IMR-90 (cell line): ENCODE measurements around the gene ANKRD13D. TPM values are rescaled to one million over a fixed set of nuclear protein-coding genes. Genes with fewer than 3 reads are reported as not detected.
A peak's percentile ranks its signal among the peaks of the same experiment; 100 is the strongest.

Source experiments
- ATAC-seq: fragments of 200-7000 bp; cut with Tn5 transposase; 2 replicates; pipeline ENCODE4 v1.9.1; 2020; ENCODE audit warnings: low read depth, mild to moderate bottlenecking, moderate library complexity
- BruUV-seq: library from RNA; stranded (reverse); fragments of 400-500 nt; replicated peaks from 2 replicates; lab custom pipeline; 2021; lab: Mats Ljungman, UMichigan
- CTCF ChIA-PET: fragments of 300-600 bp; formaldehyde crosslinking; extraction: SDS; loops from one replicate; lab custom pipeline; 2021; ENCODE audit warnings: antibody characterized with exemption; lab: Yijun Ruan, JAX
- POLR2A ChIA-PET: fragments of 300-600 bp; sonication (Branson Sonifier 250); formaldehyde crosslinking; loops from one replicate; lab custom pipeline; 2022; ENCODE audit warnings: antibody characterized with exemption; ENCODE audit not compliant: unreplicated experiment; lab: Charles Lee
- DNase-seq: peaks from one replicate; pipeline ENCODE4 v3.0.0; 2013
- H2AFZ ChIP-seq: replicated peaks from 2 replicates; pipeline ENCODE3; 2013; ENCODE audit warnings: low read length, mild to moderate bottlenecking; ENCODE audit not compliant: poor library complexity
- H2AK5ac ChIP-seq: 2 replicates; pipeline ENCODE4 v1.6.1; 2013; ENCODE audit warnings: low read depth, low read length, inconsistent platforms
- H2AK9ac ChIP-seq: replicated peaks from 2 replicates; pipeline ENCODE3; 2013; ENCODE audit warnings: mild to moderate bottlenecking, low read depth, low read length, moderate library complexity; ENCODE audit not compliant: poor library complexity
- H2BK120ac ChIP-seq: 2 replicates; pipeline ENCODE4 v1.6.1; 2013; ENCODE audit warnings: low read depth, low read length, inconsistent platforms
- H2BK15ac ChIP-seq: 3 replicates; pipeline ENCODE4 v1.6.1; 2013; ENCODE audit warnings: low read depth, low read length, inconsistent platforms
- H2BK20ac ChIP-seq: 2 replicates; pipeline ENCODE4 v1.6.1; 2013; ENCODE audit warnings: low read depth, mild to moderate bottlenecking, inconsistent platforms, low read length, moderate library complexity
- H2BK5ac ChIP-seq: 2 replicates; pipeline ENCODE4 v1.6.1; 2013; ENCODE audit warnings: mild to moderate bottlenecking, low read depth, low read length, inconsistent platforms; ENCODE audit not compliant: poor library complexity, severe bottlenecking
- H3K14ac ChIP-seq: replicated peaks from 2 replicates; pipeline ENCODE4 v1.6.1; 2013; ENCODE audit warnings: low read depth, low read length, inconsistent platforms
- H3K18ac ChIP-seq: 2 replicates; pipeline ENCODE4 v1.6.1; 2013; ENCODE audit warnings: low read depth, low read length, control low read depth
- H3K23ac ChIP-seq: 2 replicates; pipeline ENCODE4 v1.6.1; 2013; ENCODE audit warnings: low read depth, low read length, inconsistent platforms
- H3K27ac ChIP-seq: 2 replicates; pipeline ENCODE4 v1.5.1; 2013; ENCODE audit warnings: mild to moderate bottlenecking, control low read depth, low read length; ENCODE audit not compliant: insufficient read depth
- H3K27me3 ChIP-seq: 2 replicates; pipeline ENCODE4 v1.6.1; 2013; ENCODE audit warnings: low read length; ENCODE audit not compliant: control insufficient read depth, insufficient read depth
- H3K36me3 ChIP-seq: 2 replicates; pipeline ENCODE4 v1.6.1; 2013; ENCODE audit warnings: low read length, mixed read lengths; ENCODE audit not compliant: control insufficient read depth, insufficient read depth
- H3K4ac ChIP-seq: 2 replicates; pipeline ENCODE4 v1.6.1; 2013; ENCODE audit warnings: low read depth, low read length, inconsistent platforms
- H3K4me1 ChIP-seq: 2 replicates; pipeline ENCODE4 v1.6.1; 2013; ENCODE audit warnings: low read length, mixed read lengths; ENCODE audit not compliant: control insufficient read depth, insufficient read depth
- H3K4me2 ChIP-seq: 2 replicates; pipeline ENCODE4 v1.6.1; 2013; ENCODE audit warnings: low read depth, mild to moderate bottlenecking, control low read depth, low read length, moderate library complexity
- H3K4me3 ChIP-seq: 2 replicates; pipeline ENCODE4 v1.5.1; 2013; ENCODE audit warnings: low read depth, mild to moderate bottlenecking, control low read depth, low read length, moderate library complexity; ENCODE audit not compliant: insufficient read depth
- H3K56ac ChIP-seq: 2 replicates; pipeline ENCODE4 v1.6.1; 2013; ENCODE audit warnings: low read length, inconsistent platforms; ENCODE audit not compliant: insufficient read depth; ENCODE audit errors: extremely low read depth
- H3K79me1 ChIP-seq, 2 experiments: 2 replicates each; pipeline ENCODE4 v1.6.1; 2013; ENCODE audit warnings: low read length in 2 of 2, inconsistent platforms in 1 of 2, low read depth in 1 of 2
- H3K9ac ChIP-seq: 2 replicates; pipeline ENCODE4 v1.6.1; 2013; ENCODE audit warnings: low read depth, low read length, control low read depth
- H3K9me1 ChIP-seq: 2 replicates; pipeline ENCODE4 v1.6.1; 2013; ENCODE audit warnings: low read length, inconsistent platforms; ENCODE audit not compliant: insufficient read depth
- H3K9me3 ChIP-seq: 2 replicates; pipeline ENCODE4 v1.6.1; 2013; ENCODE audit warnings: low read length; ENCODE audit not compliant: control insufficient read depth, insufficient read depth
- H4K20me1 ChIP-seq: 2 replicates; pipeline ENCODE4 v1.6.1; 2013; ENCODE audit warnings: low read length, inconsistent platforms; ENCODE audit not compliant: insufficient read depth
- H4K5ac ChIP-seq: 2 replicates; pipeline ENCODE4 v1.6.1; 2013; ENCODE audit warnings: mild to moderate bottlenecking, low read depth, low read length, control low read depth
- H4K8ac ChIP-seq, 2 experiments: 2 replicates each; pipeline ENCODE4 v1.6.1; 2013; ENCODE audit warnings: low read depth in 2 of 2, low read length in 2 of 2, control low read depth in 1 of 2, inconsistent platforms in 1 of 2
- H4K91ac ChIP-seq: 2 replicates; pipeline ENCODE4 v1.6.1; 2013; ENCODE audit warnings: low read depth, low read length, inconsistent platforms; ENCODE audit not compliant: insufficient read depth
- CTCF ChIP-seq: conservative IDR thresholded peaks from 2 replicates; pipeline ENCODE4 v1.5.1; 2012; ENCODE audit warnings: mild to moderate bottlenecking, low read depth, low read length, improper control_type of control experiment
- FOS ChIP-seq: fragments of 150-350 bp; IDR thresholded peaks from 2 replicates; pipeline ENCODE4 v1.6.1; 2016; ENCODE audit warnings: low read depth, low read length
- MAZ ChIP-seq: IDR thresholded peaks from 2 replicates; pipeline ENCODE4 v1.6.1; 2012; ENCODE audit warnings: low read depth, mild to moderate bottlenecking, low read length, improper control_type of control experiment, moderate library complexity, borderline replicate concordance
- NFE2L2 ChIP-seq: fragments of 150-350 bp; IDR thresholded peaks from 2 replicates; pipeline ENCODE4 v1.6.1; 2016; ENCODE audit warnings: low read depth, mild to moderate bottlenecking, low read length
- RAD21 ChIP-seq: IDR thresholded peaks from 2 replicates; pipeline ENCODE4 v1.6.1; 2012; ENCODE audit warnings: low read length, improper control_type of control experiment
- RCOR1 ChIP-seq: IDR thresholded peaks from 2 replicates; pipeline ENCODE4 v1.6.1; 2012; ENCODE audit warnings: mild to moderate bottlenecking, low read length, improper control_type of control experiment; ENCODE audit not compliant: insufficient replicate concordance
- RFX5 ChIP-seq: IDR thresholded peaks from 2 replicates; pipeline ENCODE4 v1.8.0; 2012; ENCODE audit warnings: low read depth, mild to moderate bottlenecking, low read length, moderate library complexity
- SMC3 ChIP-seq: fragments of 150-350 bp; IDR thresholded peaks from 2 replicates; pipeline ENCODE4 v1.6.1; 2016; ENCODE audit warnings: low read depth, mild to moderate bottlenecking, antibody characterized with exemption, low read length, moderate library complexity
- WGBS, 2 experiments: methylation state at CpG; one replicate each; pipeline versions ENCODE4 v1.1.5 to v1.1.7; 2013; ENCODE audit warnings: missing lambda C conversion rate in 2 of 2; ENCODE audit not compliant: insufficient read length in 1 of 2; ENCODE audit errors: extremely low coverage in 2 of 2; 5-methylcytosine and 5-hydroxymethylcytosine counted together
- dilution Hi-C: fragments of 300-500 bp; cut with HindIII; formaldehyde crosslinking; loops from one replicate; pipeline ENCODE4 v1.14.3; 2018; ENCODE audit warnings: low sequenced_read_pairs; ENCODE audit not compliant: unreplicated experiment
- in situ Hi-C: fragments of 300-500 bp; cut with MboI; formaldehyde crosslinking; loops from 3 replicates; pipeline ENCODE4 v1.14.3; 2019; ENCODE audit warnings: low sequenced_read_pairs, inconsistent platforms, mixed read lengths
- intact Hi-C: fragments of 100-400 bp; cut with micrococcal nuclease; formaldehyde crosslinking; loops from 2 replicates; pipeline ENCODE4 v1.10.0; 2022
- polyA plus RNA-seq, 3 experiments: library from polyadenylated mRNA; depleted of rRNA; stranded (reverse); fragments of >200 nt; gene quantifications; 2 replicates each; pipeline ENCODE4 v1.2.3, GENCODE V29; 2012; ENCODE audit warnings: low replicate concordance in 1 of 3
- total RNA-seq: library from RNA; depleted of rRNA; stranded (reverse); fragments of >200 nt; gene quantifications from 2 replicates; pipeline ENCODE4 v1.2.3, GENCODE V29; 2012

ANKRD13D gene
- total and polyA plus RNA-seq, 2 of the 4 experiments (the other 2 are of a cell fraction): 7.3 to 38.4 TPM

DNA sequence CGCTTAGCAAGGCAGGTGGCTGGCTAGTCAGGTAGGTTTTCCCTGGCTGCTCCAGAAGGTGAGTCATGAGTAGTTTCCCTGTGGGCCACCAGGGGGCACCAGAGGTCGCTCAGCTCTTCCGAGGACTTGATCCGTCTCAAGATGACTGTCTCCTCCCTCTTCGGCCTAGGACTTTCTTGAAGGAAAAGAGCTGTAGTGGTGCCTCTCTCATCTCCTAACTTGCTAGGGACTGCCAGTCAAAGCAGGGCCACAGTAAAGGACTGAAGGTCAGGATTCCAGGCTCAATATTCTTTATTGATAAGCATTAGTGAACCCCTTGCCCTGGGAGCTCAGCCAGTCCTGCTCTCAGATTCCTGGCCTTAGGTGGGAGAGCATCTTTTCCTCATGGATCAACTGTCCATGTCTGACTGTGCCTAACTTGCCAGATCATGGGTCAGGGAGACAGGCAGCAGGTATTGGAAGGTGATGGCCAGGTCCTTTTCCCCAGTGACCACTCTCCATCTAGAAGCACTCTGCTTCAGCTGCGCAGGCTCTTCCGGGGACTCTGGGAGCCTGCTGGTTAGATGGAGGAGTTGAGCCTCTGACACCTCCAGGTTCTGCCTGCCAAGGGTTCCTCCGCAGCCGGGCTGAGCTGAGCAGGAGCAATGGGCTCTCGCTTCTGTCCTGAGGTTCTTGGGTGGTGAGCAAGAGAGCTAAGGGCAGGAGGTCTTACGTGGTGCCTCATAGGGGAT lies 62.3 kb downstream of the ANKRD13D start:
- POLR2A ChIA-PET: interaction anchor here (0.6 kb wide), 3 partner anchors 22 to 31 kb away, joined by 4 to 8 read pairs (median 4); partner anchors contain the start of gene CLCF1
- H2AK5ac ChIP-seq: peak overlapping the region; percentile 85
- peak; percentile 8; the same call in 1 of the 2 replicates for ATAC-seq
- peaks cover 7 to 36% of the 10 kb centered on the region in 2 experiments; a peak in 3 of 4 replicates for H3K79me1 ChIP-seq
- BruUV-seq: no TSS peak
- no peak overlapping the region for H2BK15ac ChIP-seq
- no peak overlapping the region for H2AK9ac ChIP-seq
- H4K20me1 ChIP-seq: peaks cover 6% of the 10 kb centered on the region
- H2BK20ac ChIP-seq: no peak overlapping the region
- H3K9ac ChIP-seq: peak overlapping the region; percentile 26; the same call in 1 of the 2 replicates
- peak overlapping the region; percentile 77 for H3K4ac ChIP-seq
- peak; percentile 80 for DNase-seq
- TF ChIP-seq MAZ (no peak), NFE2L2 (no peak), RCOR1 (no peak), RAD21 (peak; percentile 75), CTCF (peak; percentile 89), SMC3 (peak; percentile 79), RFX5 (no peak), FOS (peak; percentile 81)
- peaks cover 28% of the 10 kb centered on the region for H3K4me1 ChIP-seq
- H3K18ac ChIP-seq: no peak overlapping the region
- intact Hi-C loops: loop anchor here (1.0 kb wide), 1 partner anchor 31 kb away; no protein-coding TSS in a partner anchor
- H3K9me3 ChIP-seq: no peaks in the 10 kb centered on the region
- H2AFZ ChIP-seq: no peak overlapping the region
- peak overlapping the region in 1 of 2 experiments; percentile 72; a peak in 2 of 4 replicates for H4K8ac ChIP-seq
- peak overlapping the region; percentile 22 for H3K27ac ChIP-seq
- dilution Hi-C loops: no loop called here
- peak overlapping the region; percentile 19 for H2BK5ac ChIP-seq
- H3K23ac ChIP-seq: peak overlapping the region; percentile 78
- no peaks in the 10 kb centered on the region for H3K27me3 ChIP-seq
- peak overlapping the region; percentile 30 for H4K91ac ChIP-seq
- peak overlapping the region; percentile 9; the same call in 1 of the 2 replicates for H3K4me2 ChIP-seq
- no peak overlapping the region for H2BK120ac ChIP-seq
- H3K9me1 ChIP-seq: peaks cover 9% of the 10 kb centered on the region
- no peak overlapping the region; the same call in 1 of the 2 replicates for H3K56ac ChIP-seq
- in situ Hi-C loops: no loop called here
- CTCF ChIA-PET: interaction anchor here (0.5 to 10.1 kb wide), 14 partner anchors 8 to 132 kb away, joined by 3 to 128 read pairs (median 3); partner anchors contain the start of genes AIP and TMEM134
- no peak overlapping the region; the same call in 1 of the 2 replicates for H3K14ac ChIP-seq
- H4K5ac ChIP-seq: peak overlapping the region; percentile 8; the same call in 1 of the 2 replicates
- peaks cover 3% of the 10 kb centered on the region; the same call in 1 of the 2 replicates for H3K36me3 ChIP-seq
- no peak overlapping the region for H3K4me3 ChIP-seq
- 100% methylated on average over 3 of the region's 11 CpGs; no CpG with 5 or more reads in 1 of the 2 experiments for WGBS, 2 experiments
